Heart left ventricle (tissue), 13 donors: ENCODE measurements around the gene KRT12.

Experiments
- POLR2A ChIP-seq, 2 donors: fragments of 450-650 bp; IDR thresholded peaks; one replicate each; pipeline ENCODE4 v1.6.1; 2017; ENCODE audit warnings: antibody characterized with exemption in 2 of 2, mild to moderate bottlenecking in 2 of 2, moderate library complexity in 2 of 2
- TF ChIP-seq, protein P1 (sequence below), 12 donors: fragments of 200-600 bp; sonication (generic) in 4 of 12; IDR thresholded peaks; one replicate each; pipeline versions ENCODE4 v1.5.0 to v1.8.0; 2018 to 2022; ENCODE audit warnings: antibody characterized with exemption in 12 of 12, mild to moderate bottlenecking in 5 of 12
- donor health status: ischemic (EF 13 %, LVEDD 7.1; RV severe dilation, severe dysfunction).
- donor health status: DM: no; HTN: yes; CAD: no.
- donor health status: DM: no; HTN: no; CAD: no.
- donor health status: ischemic (EF 25% LVEDD 6.9; RV normal size, moderate dysfunction).
- donor health status: ischemic (EF 25% LVEDD 5.7; RV mildly dilated, moderate dysfunction).
- donor health status: ischemic (EF 35%, LVEDD 5.7; RV mildly dilated, moderate dysfunction).
- donor health status: nonischemic (EF 11% LVEDD 7.7; RV severe dilation, severe dysfunction).
- donor health status: DM: yes; HTN: yes; CAD: no.
- donor health status: PGD.
- donor health status: ischemic (EF 29% LVEDD 5.4; RV normal size, mild dysfunction).
- donor health status: nonischemic (EF 23%, LVEDD 6.1; RV moderate dilation, normal function).

DNA sequence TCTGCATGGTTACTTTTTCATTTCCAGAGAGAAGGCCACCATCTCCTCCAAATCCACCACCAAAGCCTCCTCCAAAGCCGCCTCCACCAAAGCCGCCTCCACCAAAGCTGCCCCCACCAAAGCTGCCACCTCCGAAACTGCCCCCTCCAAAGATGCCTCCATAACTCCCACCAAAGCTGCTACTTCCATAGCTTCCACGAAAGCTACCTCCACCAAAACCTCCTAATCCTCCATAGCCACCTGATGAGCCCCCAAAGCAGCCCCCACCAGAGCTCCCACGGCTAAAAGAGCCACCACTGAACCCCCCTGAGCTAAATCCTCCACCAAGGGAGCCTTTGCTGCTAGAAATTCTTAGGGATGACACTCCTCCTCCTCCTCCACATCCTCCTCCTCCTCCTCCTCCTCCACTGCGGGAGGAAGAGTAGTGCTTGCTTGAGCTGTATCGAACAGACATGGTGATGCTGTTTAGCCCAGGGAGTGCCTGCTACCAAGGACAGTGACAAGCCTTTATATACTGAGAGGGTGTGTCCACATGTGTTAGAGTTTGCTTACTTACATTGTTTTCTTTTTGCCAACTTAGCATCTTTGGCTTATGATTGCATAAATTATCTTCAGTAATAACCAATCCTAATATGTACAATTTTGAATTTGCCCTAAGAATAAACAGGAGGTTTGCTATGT lies 44.8 kb downstream of the KRT12 start, which contains the start of gene KRT10:
- TF ChIP-seq, protein P1, sequence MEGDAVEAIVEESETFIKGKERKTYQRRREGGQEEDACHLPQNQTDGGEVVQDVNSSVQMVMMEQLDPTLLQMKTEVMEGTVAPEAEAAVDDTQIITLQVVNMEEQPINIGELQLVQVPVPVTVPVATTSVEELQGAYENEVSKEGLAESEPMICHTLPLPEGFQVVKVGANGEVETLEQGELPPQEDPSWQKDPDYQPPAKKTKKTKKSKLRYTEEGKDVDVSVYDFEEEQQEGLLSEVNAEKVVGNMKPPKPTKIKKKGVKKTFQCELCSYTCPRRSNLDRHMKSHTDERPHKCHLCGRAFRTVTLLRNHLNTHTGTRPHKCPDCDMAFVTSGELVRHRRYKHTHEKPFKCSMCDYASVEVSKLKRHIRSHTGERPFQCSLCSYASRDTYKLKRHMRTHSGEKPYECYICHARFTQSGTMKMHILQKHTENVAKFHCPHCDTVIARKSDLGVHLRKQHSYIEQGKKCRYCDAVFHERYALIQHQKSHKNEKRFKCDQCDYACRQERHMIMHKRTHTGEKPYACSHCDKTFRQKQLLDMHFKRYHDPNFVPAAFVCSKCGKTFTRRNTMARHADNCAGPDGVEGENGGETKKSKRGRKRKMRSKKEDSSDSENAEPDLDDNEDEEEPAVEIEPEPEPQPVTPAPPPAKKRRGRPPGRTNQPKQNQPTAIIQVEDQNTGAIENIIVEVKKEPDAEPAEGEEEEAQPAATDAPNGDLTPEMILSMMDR (IDR thresholded peaks at IDR 0.05), result no peak
- no peak for TF ChIP-seq POLR2A (IDR thresholded peaks at IDR 0.05)
